ENCODE results near the gene PLCXD1.

DNA sequence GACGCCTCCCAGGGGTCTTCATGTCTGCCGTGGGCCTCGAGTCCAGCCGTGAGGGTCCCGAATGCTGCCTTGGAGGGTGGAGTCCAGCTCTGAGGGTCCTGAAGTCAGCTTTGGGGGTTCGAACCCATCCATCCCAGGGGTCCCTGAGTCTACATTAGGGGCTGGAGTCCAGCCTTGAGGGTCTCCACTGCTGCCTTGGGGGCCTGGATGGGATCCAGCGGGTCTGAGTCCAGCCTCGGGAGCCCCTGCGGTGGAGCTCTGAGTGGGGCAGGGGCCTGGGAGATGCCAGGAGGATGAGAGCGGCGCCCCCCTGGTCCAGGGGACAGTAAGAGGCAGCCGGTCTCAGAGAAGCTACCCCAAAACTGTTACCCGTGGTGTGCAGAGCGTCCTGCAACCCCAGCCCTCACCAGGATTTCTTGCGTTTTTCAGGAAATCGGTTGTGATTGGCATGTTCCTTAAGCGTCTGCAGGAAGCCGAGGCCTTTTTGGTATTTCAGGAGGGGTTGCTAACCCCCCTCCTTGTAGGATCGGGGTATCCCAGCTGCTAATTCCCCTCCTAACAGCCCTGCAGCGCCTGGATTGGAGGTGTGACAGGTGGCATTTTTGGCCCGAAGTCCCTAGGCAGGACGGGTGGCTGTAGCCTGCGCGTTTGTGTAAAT lies 39.1 kb downstream of the PLCXD1 start:
- TF ChIP-seq POLR2A (IDR thresholded peaks at IDR 0.05) (no peak), POLR2AphosphoS5 (IDR thresholded peaks at IDR 0.05) (no peak)
- TF ChIP-seq, protein P1, sequence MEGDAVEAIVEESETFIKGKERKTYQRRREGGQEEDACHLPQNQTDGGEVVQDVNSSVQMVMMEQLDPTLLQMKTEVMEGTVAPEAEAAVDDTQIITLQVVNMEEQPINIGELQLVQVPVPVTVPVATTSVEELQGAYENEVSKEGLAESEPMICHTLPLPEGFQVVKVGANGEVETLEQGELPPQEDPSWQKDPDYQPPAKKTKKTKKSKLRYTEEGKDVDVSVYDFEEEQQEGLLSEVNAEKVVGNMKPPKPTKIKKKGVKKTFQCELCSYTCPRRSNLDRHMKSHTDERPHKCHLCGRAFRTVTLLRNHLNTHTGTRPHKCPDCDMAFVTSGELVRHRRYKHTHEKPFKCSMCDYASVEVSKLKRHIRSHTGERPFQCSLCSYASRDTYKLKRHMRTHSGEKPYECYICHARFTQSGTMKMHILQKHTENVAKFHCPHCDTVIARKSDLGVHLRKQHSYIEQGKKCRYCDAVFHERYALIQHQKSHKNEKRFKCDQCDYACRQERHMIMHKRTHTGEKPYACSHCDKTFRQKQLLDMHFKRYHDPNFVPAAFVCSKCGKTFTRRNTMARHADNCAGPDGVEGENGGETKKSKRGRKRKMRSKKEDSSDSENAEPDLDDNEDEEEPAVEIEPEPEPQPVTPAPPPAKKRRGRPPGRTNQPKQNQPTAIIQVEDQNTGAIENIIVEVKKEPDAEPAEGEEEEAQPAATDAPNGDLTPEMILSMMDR (IDR thresholded peaks at IDR 0.05): no peak

Measured in prostate gland (tissue), 2 donors.